Nephron (organoid): ENCODE data around the gene RNF17.

ENCODE experiments used
- H3K27ac Mint-ChIP-seq, 3 experiments: 2 replicates each; pipeline ENCODE4 v1.8.0; 2020; ENCODE audit warnings: mixed read lengths in 3 of 3, mild to moderate bottlenecking in 2 of 3, moderate library complexity in 1 of 3
- H3K27me3 Mint-ChIP-seq: 2 replicates; pipeline ENCODE4 v1.8.0; 2021; ENCODE audit warnings: low read depth, mild to moderate bottlenecking, moderate library complexity, mixed read lengths
- H3K36me3 Mint-ChIP-seq: 2 replicates; pipeline ENCODE4 v1.8.0; 2020; ENCODE audit warnings: low read depth, mixed read lengths
- H3K4me1 Mint-ChIP-seq: 2 replicates; pipeline ENCODE4 v1.8.0; 2020; ENCODE audit warnings: mixed read lengths
- H3K4me3 Mint-ChIP-seq, 3 experiments: 2 replicates each; pipeline ENCODE4 v1.8.0; 2020; ENCODE audit warnings: mild to moderate bottlenecking in 3 of 3, mixed read lengths in 3 of 3, moderate library complexity in 2 of 3
- H3K9me3 Mint-ChIP-seq: 2 replicates; pipeline ENCODE4 v1.8.0; 2020; ENCODE audit warnings: mixed read lengths
- CTCF ChIP-seq, 3 experiments: fragments of 200-600 bp; sonication (generic); IDR thresholded peaks; one replicate each; pipeline ENCODE4 v1.5.0; 2021; ENCODE audit warnings: antibody characterized with exemption in 3 of 3; ENCODE audit not compliant: unreplicated experiment in 3 of 3

RNF17 gene

GRCh38 chr13:24865163-24865953 lies 101.4 kb downstream of the RNF17 start:
- no peak overlapping the region for H3K4me3 Mint-ChIP-seq
- no peaks in the 10 kb centered on the region for H3K36me3 Mint-ChIP-seq
- H3K4me1 Mint-ChIP-seq, result no peaks in the 10 kb centered on the region
- TF ChIP-seq CTCF (IDR thresholded peaks at IDR 0.05; ENCODE audit: unreplicated experiment in 3 of 3), result peak in 2 of 3 experiments; percentile 16 to 32
- peaks cover 6% of the 10 kb centered on the region for H3K27me3 Mint-ChIP-seq
- H3K9me3 Mint-ChIP-seq, result no peaks in the 10 kb centered on the region
- no peak overlapping the region for H3K27ac Mint-ChIP-seq

GRCh38 chr13:24866488-24866887 lies 102.5 kb downstream of the RNF17 start:
- no peak for TF ChIP-seq CTCF (IDR thresholded peaks at IDR 0.05; ENCODE audit: unreplicated experiment in 3 of 3)
- Mint-ChIP-seq H3K4me1 (no peaks in the 10 kb centered on the region), H3K4me3 (no peak overlapping the region), H3K27ac (no peak overlapping the region), H3K36me3 (no peaks in the 10 kb centered on the region), H3K9me3 (no peaks in the 10 kb centered on the region), H3K27me3 (peaks cover 6% of the 10 kb centered on the region)

- no peaks in the 10 kb centered on the region for H3K36me3 Mint-ChIP-seq
- no peaks in the 10 kb centered on the region for H3K4me1 Mint-ChIP-seq
- no peaks in the 10 kb centered on the region for H3K9me3 Mint-ChIP-seq
- H3K27ac Mint-ChIP-seq, result no peak overlapping the region
- H3K4me3 Mint-ChIP-seq, result no peak overlapping the region
- TF ChIP-seq CTCF (IDR thresholded peaks at IDR 0.05; ENCODE audit: unreplicated experiment in 3 of 3), result no peak
- H3K27me3 Mint-ChIP-seq, result peaks cover 4% of the 10 kb centered on the region
Measured at GRCh38 chr13:24868874-24869273, 104.9 kb downstream of the RNF17 start.

- H3K36me3 Mint-ChIP-seq, result no peaks in the 10 kb centered on the region
- H3K4me1 Mint-ChIP-seq, result no peaks in the 10 kb centered on the region
- H3K27me3 Mint-ChIP-seq, result no peaks in the 10 kb centered on the region
- TF ChIP-seq CTCF (IDR thresholded peaks at IDR 0.05; ENCODE audit: unreplicated experiment in 3 of 3), result no peak
- no peaks in the 10 kb centered on the region for H3K9me3 Mint-ChIP-seq
- no peak overlapping the region for H3K27ac Mint-ChIP-seq
- H3K4me3 Mint-ChIP-seq, result no peak overlapping the region
Measured at GRCh38 chr13:24870380-24870760, 106.4 kb downstream of the RNF17 start.

GRCh38 chr13:24875566-24875965 lies 111.6 kb downstream of the RNF17 start:
- Mint-ChIP-seq H3K27ac (no peak overlapping the region), H3K9me3 (no peaks in the 10 kb centered on the region), H3K4me3 (no peak overlapping the region), H3K36me3 (no peaks in the 10 kb centered on the region), H3K27me3 (no peaks in the 10 kb centered on the region), H3K4me1 (no peaks in the 10 kb centered on the region)
- TF ChIP-seq CTCF (IDR thresholded peaks at IDR 0.05; ENCODE audit: unreplicated experiment in 3 of 3), result no peak

GRCh38 chr13:24877531-24877930 lies 113.6 kb downstream of the RNF17 start:
- no peak overlapping the region for H3K4me3 Mint-ChIP-seq
- H3K4me1 Mint-ChIP-seq, result no peaks in the 10 kb centered on the region
- no peak for TF ChIP-seq CTCF (IDR thresholded peaks at IDR 0.05; ENCODE audit: unreplicated experiment in 3 of 3)
- H3K27me3 Mint-ChIP-seq, result no peaks in the 10 kb centered on the region
- no peaks in the 10 kb centered on the region for H3K9me3 Mint-ChIP-seq
- peaks cover 3% of the 10 kb centered on the region for H3K36me3 Mint-ChIP-seq
- H3K27ac Mint-ChIP-seq, result no peak overlapping the region
